SK-N-MC (cell line): ENCODE data around the gene GNG12.
A peak's percentile ranks its signal among the peaks of the same experiment; 100 is the strongest.

ENCODE experiments used
- DNase-seq: peaks from one replicate; pipeline ENCODE4 v3.0.0-alpha.2; 2011; ENCODE audit warnings: low read depth, low spot score
- H3K27ac ChIP-seq: fragments of 200-600 bp; sonication (generic); 2 replicates; pipeline ENCODE4 v1.5.1; 2016; ENCODE audit warnings: mixed run types
- H3K36me3 ChIP-seq: fragments of 200-600 bp; sonication (generic); 2 replicates; pipeline ENCODE4 v1.6.1; 2017; ENCODE audit warnings: antibody characterized with exemption, low read length, mixed read lengths; ENCODE audit not compliant: insufficient read depth
- H3K4me3 ChIP-seq: fragments of 200-600 bp; sonication (generic); 2 replicates; pipeline ENCODE4 v1.5.1; 2016
- H3K9ac ChIP-seq: fragments of 200-600 bp; sonication (generic); 2 replicates; pipeline ENCODE4 v1.8.0; 2017; ENCODE audit warnings: mixed run types, mixed read lengths; ENCODE audit not compliant: insufficient read length
- H3K9me3 ChIP-seq: fragments of 200-600 bp; sonication (generic); 2 replicates; pipeline ENCODE4 v1.6.1; 2017; ENCODE audit warnings: low read depth, mild to moderate bottlenecking, antibody characterized with exemption, low read length, moderate library complexity, mixed read lengths
- EZH2 ChIP-seq: fragments of 200-600 bp; sonication (generic); IDR thresholded peaks from one replicate; pipeline ENCODE4 v1.6.1; 2017; ENCODE audit warnings: antibody characterized with exemption
- FOXP2 ChIP-seq: optimal IDR thresholded peaks from 2 replicates; pipeline ENCODE3; 2011; ENCODE audit warnings: mild to moderate bottlenecking, moderate library complexity; ENCODE audit not compliant: insufficient read depth; ENCODE audit errors: extremely low read length, control extremely low read depth
- POLR2AphosphoS5 ChIP-seq: IDR thresholded peaks from 2 replicates; pipeline ENCODE4 v1.6.1; 2012; ENCODE audit warnings: mild to moderate bottlenecking, low read depth, low read length, borderline replicate concordance

The GNG12 gene

GRCh38 chr1:67771749-67772148 is 61.5 kb downstream of the GNG12 start:
- no peak for TF ChIP-seq FOXP2
- no peak for TF ChIP-seq EZH2
- no peak for TF ChIP-seq POLR2AphosphoS5
- Histone ChIP-seq H3K4me3 (no peak overlapping the region), H3K9me3 (no peaks in the 10 kb centered on the region), H3K36me3 (no peaks in the 10 kb centered on the region), H3K27ac (no peak overlapping the region), H3K9ac (no peak overlapping the region)
- DNase-seq = no peak

GRCh38 chr1:67771152-67771551 is 62.1 kb downstream of the GNG12 start:
- Histone ChIP-seq H3K27ac (no peak overlapping the region), H3K36me3 (no peaks in the 10 kb centered on the region)
- no peak for DNase-seq

DNA sequence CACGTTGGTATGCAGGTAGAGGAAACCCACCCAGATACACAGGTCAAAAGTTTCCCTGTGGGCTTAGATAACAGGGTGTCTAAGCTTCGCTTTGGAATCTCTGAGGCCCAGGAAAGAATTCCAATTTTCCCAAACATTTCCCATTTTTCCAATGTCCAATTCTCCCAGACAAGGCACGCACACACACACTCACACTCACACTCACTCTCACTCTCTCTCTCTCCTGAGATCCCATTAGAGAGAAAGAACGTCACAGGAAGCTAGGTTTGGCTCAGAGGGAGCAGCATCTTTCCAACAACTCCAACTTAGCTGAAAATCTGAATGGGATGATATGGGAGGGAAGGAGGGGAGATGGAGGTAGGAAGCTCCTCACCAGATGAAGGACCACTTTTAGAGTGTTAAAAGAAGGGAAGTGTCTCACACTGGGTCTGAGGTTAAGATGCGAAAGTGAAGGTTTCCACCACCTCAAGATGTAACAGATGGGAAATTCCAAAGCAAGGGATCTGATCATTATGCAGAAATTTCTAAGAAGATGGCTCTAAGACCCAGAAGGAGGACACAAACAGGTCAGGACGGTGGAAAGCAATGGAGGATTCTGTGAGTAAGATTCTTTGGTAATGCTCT is 63.5 kb downstream of the GNG12 start:
- no peaks in the 10 kb centered on the region for H3K36me3 ChIP-seq
- no peak overlapping the region for H3K27ac ChIP-seq
- H3K9me3 ChIP-seq = no peaks in the 10 kb centered on the region
- no peak for DNase-seq
- H3K9ac ChIP-seq = no peak overlapping the region
- TF ChIP-seq EZH2 = no peak
- no peak for TF ChIP-seq FOXP2
- TF ChIP-seq POLR2AphosphoS5 = no peak
- no peak overlapping the region for H3K4me3 ChIP-seq

More at GRCh38 chr1:67771152-67771551, 62.1 kb downstream of the GNG12 start:
- no peak overlapping the region for H3K4me3 ChIP-seq
- H3K9me3 ChIP-seq = no peaks in the 10 kb centered on the region
- TF ChIP-seq FOXP2 (no peak), POLR2AphosphoS5 (no peak), EZH2 (no peak)
- no peak overlapping the region for H3K9ac ChIP-seq

DNA sequence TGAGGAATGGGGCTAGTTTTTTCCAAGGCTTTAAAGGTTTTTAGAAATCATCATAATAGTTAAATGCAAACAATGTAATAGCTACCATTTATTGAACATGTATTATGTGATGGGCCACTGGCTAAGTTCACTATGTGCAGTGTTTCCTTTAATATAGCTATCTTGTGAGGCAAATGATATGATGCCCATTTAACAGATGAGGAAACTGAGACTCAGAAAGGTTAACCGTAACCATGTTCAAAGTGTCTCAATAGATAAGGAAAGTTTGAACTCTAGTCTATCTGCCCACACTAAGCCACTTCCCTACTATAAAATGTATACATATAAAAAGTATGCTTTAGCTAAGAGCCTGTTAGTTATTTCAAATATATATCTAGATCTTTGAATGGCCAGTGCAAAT is 64.8 kb downstream of the GNG12 start:
- H3K36me3 ChIP-seq = no peaks in the 10 kb centered on the region
- H3K27ac ChIP-seq = no peak overlapping the region
- H3K9ac ChIP-seq = no peak overlapping the region
- DNase-seq = no peak
- H3K9me3 ChIP-seq = no peaks in the 10 kb centered on the region
- TF ChIP-seq EZH2 (no peak), POLR2AphosphoS5 (no peak), FOXP2 (no peak)
- H3K4me3 ChIP-seq = no peak overlapping the region

- Histone ChIP-seq H3K9ac (no peak overlapping the region), H3K9me3 (no peaks in the 10 kb centered on the region), H3K36me3 (no peaks in the 10 kb centered on the region), H3K27ac (no peak overlapping the region), H3K4me3 (no peak overlapping the region)
- no peak for TF ChIP-seq POLR2AphosphoS5
- TF ChIP-seq FOXP2 = no peak
- TF ChIP-seq EZH2 = no peak
- no peak for DNase-seq
These were observed 66.0 kb downstream of the GNG12 start for GRCh38 chr1:67767103-67767782.

DNA sequence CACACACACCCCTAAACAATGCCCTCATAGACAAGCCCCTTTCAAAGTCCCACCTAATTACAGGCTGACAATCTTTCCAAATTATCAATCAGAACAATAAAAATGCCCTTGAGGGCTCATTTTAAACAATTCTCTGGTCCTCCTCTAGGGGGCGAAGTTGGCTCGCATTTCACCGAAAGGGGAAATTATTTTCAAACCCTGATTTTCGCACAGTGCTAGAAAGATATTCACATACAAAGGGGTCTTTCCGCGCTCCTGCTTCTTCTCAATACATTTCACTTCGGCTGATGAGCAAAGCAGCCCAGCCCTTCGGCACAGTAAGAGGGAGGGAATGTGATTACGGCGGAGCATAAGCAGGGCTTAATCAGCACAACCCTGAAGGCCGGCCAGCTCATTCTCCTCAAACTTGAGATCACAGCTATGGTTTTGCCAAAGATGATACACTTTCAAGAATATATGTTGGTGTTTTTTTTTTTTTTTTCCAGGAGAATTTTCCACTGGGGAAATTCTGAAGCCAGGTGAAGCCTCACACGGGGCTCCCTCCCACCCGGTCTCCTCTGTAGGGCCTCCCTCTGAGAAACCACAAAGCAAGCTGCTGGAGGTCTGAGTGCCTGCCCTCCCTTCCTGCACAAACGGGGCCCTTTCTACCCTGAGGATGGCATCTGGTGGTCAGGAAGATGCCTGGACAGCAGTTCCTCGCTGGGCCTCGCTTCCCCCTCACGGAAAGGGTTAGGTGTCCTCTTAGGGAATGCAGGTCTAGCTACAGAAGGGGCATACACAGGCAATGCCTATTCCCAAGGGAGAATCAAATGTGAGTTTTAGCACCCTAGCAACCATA is 66.9 kb downstream of the GNG12 start:
- no peak overlapping the region for H3K4me3 ChIP-seq
- H3K9ac ChIP-seq = peak overlapping the region; percentile 18
- no peak overlapping the region for H3K27ac ChIP-seq
- H3K36me3 ChIP-seq = no peaks in the 10 kb centered on the region
- TF ChIP-seq EZH2 (no peak), POLR2AphosphoS5 (no peak), FOXP2 (no peak)
- no peaks in the 10 kb centered on the region for H3K9me3 ChIP-seq
- no peak for DNase-seq

- no peak for DNase-seq
- no peak for TF ChIP-seq POLR2AphosphoS5
- TF ChIP-seq FOXP2 = no peak
- Histone ChIP-seq H3K27ac (no peak overlapping the region), H3K4me3 (no peak overlapping the region), H3K9ac (no peak overlapping the region), H3K36me3 (no peaks in the 10 kb centered on the region), H3K9me3 (no peaks in the 10 kb centered on the region)
These were observed 68.6 kb downstream of the GNG12 start for GRCh38 chr1:67764633-67765032.

- Histone ChIP-seq H3K27ac (no peak overlapping the region), H3K9me3 (no peaks in the 10 kb centered on the region), H3K9ac (no peak overlapping the region), H3K36me3 (no peaks in the 10 kb centered on the region), H3K4me3 (no peak overlapping the region)
- DNase-seq = no peak
- TF ChIP-seq EZH2 = no peak
- TF ChIP-seq FOXP2 = no peak
- no peak for TF ChIP-seq POLR2AphosphoS5
These were observed 71.5 kb downstream of the GNG12 start for GRCh38 chr1:67761730-67762129.

GRCh38 chr1:67761091-67761490 is 72.2 kb downstream of the GNG12 start:
- TF ChIP-seq EZH2 = no peak
- TF ChIP-seq FOXP2 = no peak
- no peak for TF ChIP-seq POLR2AphosphoS5
- no peak overlapping the region for H3K27ac ChIP-seq
- no peaks in the 10 kb centered on the region for H3K36me3 ChIP-seq
- H3K9ac ChIP-seq = no peak overlapping the region
- H3K9me3 ChIP-seq = no peaks in the 10 kb centered on the region
- no peak overlapping the region for H3K4me3 ChIP-seq
- no peak for DNase-seq
